GM20431 (cell line): ENCODE measurements around the gene NASP.

Experiments
- in situ Hi-C: fragments of 300-500 bp; cut with MseI, MboI; formaldehyde crosslinking; loops from one replicate; pipeline ENCODE4 v1.15.0; 2020; ENCODE audit warnings: low sequenced_read_pairs; ENCODE audit not compliant: unreplicated experiment

The NASP gene

GRCh38 chr1:45658171-45658570, 74.3 kb downstream of the NASP start:
- in situ Hi-C loops = no loop called here

- in situ Hi-C loops = no loop called here
Measured at GRCh38 chr1:45659222-45659621, 75.4 kb downstream of the NASP start.

- in situ Hi-C loops = no loop called here
Measured at GRCh38 chr1:45660336-45660735, 76.5 kb downstream of the NASP start.

- in situ Hi-C loops = no loop called here
Measured at GRCh38 chr1:45666836-45667235, 83.0 kb downstream of the NASP start.

GRCh38 chr1:45667321-45668111, 83.7 kb downstream of the NASP start:
- in situ Hi-C loops = no loop called here
